GM23248 (cell line): ENCODE data around the gene ASPM.
"Not testable (repeated sequence)": the region's sequence is repeated elsewhere in the genome, so short reads cannot be mapped to it uniquely, and the experiment has no call there.

Experiments
- EZH2 ChIP-seq: fragments of 200-600 bp; sonication (generic); IDR thresholded peaks from 2 replicates; pipeline ENCODE4 v1.6.1; 2018; ENCODE audit warnings: antibody characterized with exemption, mild to moderate bottlenecking; ENCODE audit not compliant: insufficient read depth, poor library complexity, severe bottlenecking
- EZH2phosphoT487 ChIP-seq: fragments of 200-600 bp; sonication (generic); IDR thresholded peaks from 2 replicates; pipeline ENCODE4 v1.6.1; 2018; ENCODE audit warnings: antibody characterized with exemption, moderate library complexity, mild to moderate bottlenecking, low read depth; ENCODE audit not compliant: insufficient read depth

- not testable (repeated sequence) for TF ChIP-seq EZH2, EZH2phosphoT487
Observed at GRCh38 chr1:197096971-197097370, 49.5 kb downstream of the ASPM start.
